ENCODE results near the gene CHST11. TPM values are rescaled to one million over a fixed set of nuclear protein-coding genes. Genes with fewer than 3 reads are reported as not detected.

The CHST11 gene
- total and polyA plus RNA-seq, 10 of the 15 experiments (the other 5 are each of a cell fraction or from before 2014, with no cell fraction given), result 1.9 to 38.1 (median 17.2) TPM

- H3K27ac ChIP-seq (ENCODE audit: control insufficient read depth, insufficient read depth), result peak overlapping the region; percentile 62
- H3K27me3 ChIP-seq (replicated peaks in 1 of 2; ENCODE audit: control insufficient read depth in 2 of 2, insufficient read depth in 2 of 2, low read length in 1 of 2), result no peaks in the 10 kb centered on the region
- FAIRE-seq (peak; percentile 7), DNase-seq (ENCODE audit: low read depth, low spot score) (no peak), ATAC-seq (peak; percentile 83)
- H3K9me3 ChIP-seq (replicated peaks; ENCODE audit: control insufficient read depth, insufficient read depth, low read length), result no peaks in the 10 kb centered on the region
- no peaks in the 10 kb centered on the region for H4K20me1 ChIP-seq (ENCODE audit: control insufficient read depth, insufficient read depth)
- RAD21 ChIA-PET (ENCODE audit: unreplicated experiment), result no interaction called here
- H2AFZ ChIP-seq (ENCODE audit: control insufficient read depth, low read depth, low read length), result peak overlapping the region; percentile 68
- H3K4me3 ChIP-seq, result no peak overlapping the region
- H3K79me2 ChIP-seq (ENCODE audit: control insufficient read depth, insufficient read depth, low read length), result peaks cover 14% of the 10 kb centered on the region
- H3K9ac ChIP-seq (ENCODE audit: control insufficient read depth, insufficient read depth, low read length), result no peak overlapping the region; the same call in 1 of the 2 replicates
- WGBS (ENCODE audit: insufficient coverage, insufficient replicate concordance, low lambda C conversion rate, missing lambda C conversion rate), result 75% methylated on average over 20 of the region's 21 CpGs
- POLR2A ChIA-PET, result no interaction called here
- in situ Hi-C loops (cut with MboI) (no loop called here), intact Hi-C loops (cut with micrococcal nuclease; ENCODE audit: unreplicated experiment) (loop anchor here (5.0 kb wide), 1 partner anchor 71 kb away; no protein-coding TSS in a partner anchor)
- H3K4me2 ChIP-seq (ENCODE audit: control insufficient read depth, insufficient read depth), result peak overlapping the region; percentile 36
- SMC1A ChIA-PET (ENCODE audit: uncharacterized antibody, unreplicated experiment), result no interaction called here
- H3K4me1 ChIP-seq (ENCODE audit: control insufficient read depth, insufficient read depth, low read length), result peaks cover 35% of the 10 kb centered on the region
- no TSS peak for BruUV-seq (replicated peaks)
- H3K36me3 ChIP-seq (ENCODE audit: control insufficient read depth in 2 of 2, insufficient read depth in 2 of 2, low read length in 1 of 2), result no peaks in the 10 kb centered on the region; a peak in 1 of 4 replicates
- CTCF ChIA-PET, result no interaction called here
- TF ChIP-seq NRF1 (conservative IDR thresholded peaks at IDR 0.05; ENCODE audit: low read depth, low read length), result no peak
- no peak for TF ChIP-seq USF1 (IDR thresholded peaks at IDR 0.05; ENCODE audit: borderline replicate concordance, extremely low read length, insufficient read depth, low read depth, low read length)
- TF ChIP-seq, protein P1, sequence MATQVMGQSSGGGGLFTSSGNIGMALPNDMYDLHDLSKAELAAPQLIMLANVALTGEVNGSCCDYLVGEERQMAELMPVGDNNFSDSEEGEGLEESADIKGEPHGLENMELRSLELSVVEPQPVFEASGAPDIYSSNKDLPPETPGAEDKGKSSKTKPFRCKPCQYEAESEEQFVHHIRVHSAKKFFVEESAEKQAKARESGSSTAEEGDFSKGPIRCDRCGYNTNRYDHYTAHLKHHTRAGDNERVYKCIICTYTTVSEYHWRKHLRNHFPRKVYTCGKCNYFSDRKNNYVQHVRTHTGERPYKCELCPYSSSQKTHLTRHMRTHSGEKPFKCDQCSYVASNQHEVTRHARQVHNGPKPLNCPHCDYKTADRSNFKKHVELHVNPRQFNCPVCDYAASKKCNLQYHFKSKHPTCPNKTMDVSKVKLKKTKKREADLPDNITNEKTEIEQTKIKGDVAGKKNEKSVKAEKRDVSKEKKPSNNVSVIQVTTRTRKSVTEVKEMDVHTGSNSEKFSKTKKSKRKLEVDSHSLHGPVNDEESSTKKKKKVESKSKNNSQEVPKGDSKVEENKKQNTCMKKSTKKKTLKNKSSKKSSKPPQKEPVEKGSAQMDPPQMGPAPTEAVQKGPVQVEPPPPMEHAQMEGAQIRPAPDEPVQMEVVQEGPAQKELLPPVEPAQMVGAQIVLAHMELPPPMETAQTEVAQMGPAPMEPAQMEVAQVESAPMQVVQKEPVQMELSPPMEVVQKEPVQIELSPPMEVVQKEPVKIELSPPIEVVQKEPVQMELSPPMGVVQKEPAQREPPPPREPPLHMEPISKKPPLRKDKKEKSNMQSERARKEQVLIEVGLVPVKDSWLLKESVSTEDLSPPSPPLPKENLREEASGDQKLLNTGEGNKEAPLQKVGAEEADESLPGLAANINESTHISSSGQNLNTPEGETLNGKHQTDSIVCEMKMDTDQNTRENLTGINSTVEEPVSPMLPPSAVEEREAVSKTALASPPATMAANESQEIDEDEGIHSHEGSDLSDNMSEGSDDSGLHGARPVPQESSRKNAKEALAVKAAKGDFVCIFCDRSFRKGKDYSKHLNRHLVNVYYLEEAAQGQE (IDR thresholded peaks at IDR 0.05; ENCODE audit: low read depth, low read length), result no peak
- peak; percentile 62 for TF ChIP-seq ZBED1 (IDR thresholded peaks at IDR 0.05; ENCODE audit: borderline replicate concordance)
- no peak for TF ChIP-seq YBX1 (IDR thresholded peaks at IDR 0.05)
- no peak for TF ChIP-seq EP300 (IDR thresholded peaks at IDR 0.05; ENCODE audit: borderline replicate concordance in 1 of 2, control insufficient read depth in 1 of 2, low read depth in 2 of 2, low read length in 2 of 2)
- peak; percentile 56; the same call in 1 of the 2 replicates for TF ChIP-seq MLLT1 (IDR thresholded peaks at IDR 0.05)
- TF ChIP-seq POLR2A (IDR thresholded peaks at IDR 0.05; ENCODE audit: low read depth, low read length), result peak; percentile 55
- 0 out of 2 replicates have a peak, but pooled peaks have one; percentile 18 for TF ChIP-seq LARP7 (IDR thresholded peaks at IDR 0.05)
- TF ChIP-seq POU2F2 (IDR thresholded peaks at IDR 0.05; ENCODE audit: borderline replicate concordance, low read depth, low read length), result no peak
- no peak for TF ChIP-seq ZBTB4 (CRISPR knock-in tag; IDR thresholded peaks at IDR 0.05)
- peak; percentile 87 for TF ChIP-seq SMARCA5 (IDR thresholded peaks at IDR 0.05)
Measured at GRCh38 chr12:104722601-104723534, 266.1 kb downstream of the CHST11 start.
